ENCODE measurements around the gene ADAM33.

Gene ADAM33

DNA sequence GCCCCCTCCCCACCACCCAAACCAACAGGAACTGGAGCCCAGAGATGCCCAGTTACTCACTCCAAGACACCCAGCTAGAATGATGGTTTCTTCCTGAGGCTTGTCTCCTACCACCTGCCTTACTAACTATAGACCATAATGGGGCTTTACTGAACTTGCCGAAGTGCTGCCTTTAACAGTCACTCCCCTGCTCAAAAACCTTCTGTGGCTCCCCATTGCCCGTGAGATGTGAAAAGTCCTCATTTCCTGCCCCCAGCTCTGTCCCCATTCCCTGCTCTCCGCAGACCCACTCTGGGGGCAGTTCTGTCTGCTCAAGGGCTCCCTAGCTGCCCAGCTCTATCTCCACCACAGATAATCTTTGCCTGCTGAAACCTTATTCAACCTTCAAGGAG, 25.7 kb upstream of the ADAM33 start:
- DNase-seq: no peak

DNA sequence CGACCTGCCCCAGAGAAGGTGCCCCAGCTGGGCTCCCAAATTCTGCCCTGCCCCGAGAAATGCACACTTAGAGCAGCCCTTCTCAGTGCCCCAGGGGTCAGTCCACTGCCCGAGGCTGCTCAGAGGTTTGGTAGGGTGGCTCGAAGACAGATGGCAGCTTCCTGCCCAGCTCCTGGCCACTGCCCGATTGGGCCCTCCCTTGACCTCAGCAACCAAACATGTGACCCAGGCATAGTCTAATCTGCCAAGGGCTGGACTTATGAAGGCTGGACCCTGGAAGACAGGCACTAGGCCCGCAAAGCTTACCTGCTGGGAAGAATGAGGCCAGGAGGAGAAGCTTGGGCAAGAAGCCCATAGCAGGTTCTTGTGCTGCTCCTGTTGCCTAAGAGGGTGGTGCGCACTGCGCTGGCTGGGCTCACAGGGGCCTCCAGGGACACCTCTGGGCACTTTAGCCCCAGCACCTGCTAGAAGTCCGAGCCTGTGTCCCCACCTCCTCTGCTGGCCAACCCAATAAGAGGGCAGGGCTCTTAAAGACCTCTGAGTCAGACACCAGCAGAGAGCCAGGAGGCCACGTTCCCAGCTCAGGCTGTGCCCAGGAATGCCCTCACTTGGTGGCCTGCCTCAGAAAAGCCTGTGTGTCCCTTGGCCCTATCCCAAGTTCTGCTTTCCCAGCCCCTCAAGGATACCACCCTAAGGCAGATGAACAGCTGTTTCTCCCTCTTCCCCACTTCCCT, 25.1 kb upstream of the ADAM33 start:
- DNase-seq: no peak

DNA sequence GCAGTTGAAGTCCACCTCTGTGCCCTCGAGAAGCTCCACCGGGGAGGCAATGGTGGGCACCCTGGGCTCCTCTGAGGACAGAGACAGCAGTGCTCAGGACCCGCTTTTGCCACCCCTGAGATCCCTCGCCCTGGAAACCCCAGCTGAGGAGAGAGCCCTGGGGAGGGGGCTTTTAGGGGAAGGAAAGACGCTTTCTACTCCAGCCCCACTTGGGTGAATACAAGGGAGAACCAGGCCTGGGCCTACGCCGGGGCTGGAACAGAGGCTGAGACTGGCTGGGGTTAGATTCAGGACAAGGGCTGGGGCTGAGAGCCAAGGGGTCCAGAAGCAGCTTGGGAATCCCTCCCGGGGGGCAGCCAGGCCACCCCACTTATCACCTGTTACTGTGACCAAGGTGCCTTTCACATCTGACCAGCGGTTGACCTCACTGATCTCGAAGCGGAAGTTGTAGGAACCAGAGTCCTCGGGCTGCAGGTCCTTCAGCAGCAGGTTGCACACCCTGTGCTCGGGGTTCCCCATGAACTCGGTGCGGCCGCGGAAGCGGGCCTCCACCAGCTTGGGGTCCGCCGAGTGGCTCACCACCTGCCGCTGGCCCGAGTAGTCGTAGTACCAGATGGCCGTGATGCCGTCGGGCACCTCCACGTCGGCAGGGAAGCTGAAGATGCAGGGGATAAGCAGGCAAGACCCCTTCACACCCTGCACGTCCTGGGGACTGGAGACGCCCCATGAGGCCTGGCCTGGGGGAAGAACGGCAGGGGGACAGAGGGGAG, 24.3 kb upstream of the ADAM33 start:
- DNase-seq: no peak

- DNase-seq: no peak
These were observed 23.7 kb upstream of the ADAM33 start for GRCh38 chr20:3705491-3705969.

GRCh38 chr20:3704087-3704486, 22.3 kb upstream of the ADAM33 start:
- DNase-seq: no peak

DNA sequence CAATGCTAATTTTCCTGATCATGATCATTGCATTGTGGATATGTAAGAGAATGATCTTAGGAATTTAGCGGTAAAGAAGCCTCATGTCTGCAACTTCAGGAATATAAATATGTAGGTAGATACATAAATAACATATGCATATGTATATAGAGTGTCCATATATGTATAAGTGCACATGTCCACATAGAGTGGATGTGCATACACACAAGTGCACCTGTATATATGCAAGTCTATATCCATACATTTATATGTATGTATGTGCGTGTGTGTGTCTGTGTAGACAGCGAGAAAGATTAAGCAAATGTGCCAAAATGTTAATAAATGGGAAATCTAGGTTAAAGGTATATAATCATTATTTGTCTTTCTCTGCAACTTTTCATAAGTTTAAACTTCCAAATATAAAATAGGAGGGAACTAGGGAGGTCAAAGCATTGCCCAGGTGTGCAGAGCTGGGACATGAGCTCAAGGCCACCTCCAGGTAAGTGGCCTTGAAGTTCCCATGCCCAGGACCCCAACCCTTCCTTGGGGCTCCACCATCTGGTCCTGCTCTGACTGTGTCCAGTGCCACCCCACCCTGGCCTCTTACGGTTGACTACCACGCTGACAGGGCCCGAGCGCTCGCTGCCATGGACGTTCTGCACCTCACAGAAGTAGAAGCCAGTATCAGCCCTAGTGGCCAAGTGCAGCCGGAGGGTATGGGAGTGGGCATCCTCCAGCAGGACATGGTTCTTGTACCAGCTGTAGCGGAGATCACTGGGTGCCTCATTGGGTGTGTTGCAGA, 21.0 kb upstream of the ADAM33 start:
- no peak for DNase-seq

GRCh38 chr20:3701061-3701998, 19.5 kb upstream of the ADAM33 start:
- no peak for DNase-seq

DNA sequence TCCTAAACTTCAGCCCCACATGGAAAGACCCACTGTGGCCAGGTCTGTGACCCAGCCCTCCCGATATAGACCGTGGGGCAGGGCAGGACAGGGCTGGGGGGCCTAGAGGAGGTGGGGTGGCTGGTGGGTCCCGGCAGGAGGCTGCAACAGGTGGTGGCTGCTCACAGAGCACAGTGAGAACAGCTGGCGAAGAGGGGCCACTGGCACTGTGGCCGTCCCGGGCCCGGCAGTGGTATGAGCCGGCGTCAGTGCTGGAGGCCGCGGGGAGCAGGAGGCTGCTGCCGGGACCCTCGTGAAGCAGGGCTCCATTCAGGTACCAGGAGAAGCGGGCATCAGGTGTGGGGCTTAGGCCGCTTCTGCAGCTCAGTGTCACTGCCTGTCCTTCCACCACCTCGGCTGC, 17.2 kb upstream of the ADAM33 start:
- no peak for DNase-seq

- DNase-seq: no peak
These were observed 16.8 kb upstream of the ADAM33 start for GRCh38 chr20:3698591-3699001.

- DNase-seq: no peak
These were observed 15.9 kb upstream of the ADAM33 start for GRCh38 chr20:3697588-3698305.

DNA sequence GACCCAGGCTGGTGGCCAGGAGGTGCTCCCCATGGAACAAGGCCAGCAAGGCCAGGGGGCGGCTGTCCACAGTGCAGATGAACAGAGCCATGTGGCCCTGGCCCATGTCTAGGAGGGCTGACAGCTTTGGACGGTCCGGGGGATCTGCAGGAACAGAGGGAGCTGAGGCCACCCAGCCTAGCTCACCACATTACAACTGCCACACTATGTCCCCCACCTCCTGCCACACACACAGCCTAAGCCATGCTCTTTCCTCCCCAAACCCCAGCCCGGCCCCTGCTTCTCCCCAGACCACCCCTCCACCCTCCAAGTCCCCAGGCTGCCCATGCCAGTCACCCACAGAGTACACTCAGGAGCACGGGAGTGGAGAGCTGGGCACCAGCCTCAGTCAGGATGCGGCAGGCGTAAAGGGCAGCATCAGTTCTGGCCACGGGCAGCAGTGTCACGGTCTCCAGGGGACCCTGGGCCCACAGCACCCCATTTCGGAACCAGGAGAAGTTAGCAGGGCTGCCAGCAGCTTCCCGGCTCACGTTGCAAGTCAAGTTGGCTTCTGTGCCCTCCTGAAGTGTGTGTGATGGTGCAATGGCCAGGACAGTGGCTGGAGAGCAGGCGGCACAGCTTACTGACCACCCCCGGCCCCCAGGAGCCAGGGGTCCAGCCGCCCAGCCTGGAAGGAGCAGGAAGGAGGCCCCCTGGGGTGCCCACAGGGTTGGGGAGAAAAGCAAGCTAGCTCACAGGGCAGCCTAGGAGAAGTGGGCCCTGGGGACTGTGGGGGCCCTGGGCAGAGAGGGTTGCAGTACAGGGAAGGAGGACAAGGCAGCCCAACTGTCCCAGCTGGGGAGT, 15.2 kb upstream of the ADAM33 start:
- DNase-seq: no peak

- no peak for DNase-seq
These were observed 14.4 kb upstream of the ADAM33 start for GRCh38 chr20:3696200-3696599.

- no peak for DNase-seq
These were observed 13.1 kb upstream of the ADAM33 start for GRCh38 chr20:3694864-3695263.

DNA sequence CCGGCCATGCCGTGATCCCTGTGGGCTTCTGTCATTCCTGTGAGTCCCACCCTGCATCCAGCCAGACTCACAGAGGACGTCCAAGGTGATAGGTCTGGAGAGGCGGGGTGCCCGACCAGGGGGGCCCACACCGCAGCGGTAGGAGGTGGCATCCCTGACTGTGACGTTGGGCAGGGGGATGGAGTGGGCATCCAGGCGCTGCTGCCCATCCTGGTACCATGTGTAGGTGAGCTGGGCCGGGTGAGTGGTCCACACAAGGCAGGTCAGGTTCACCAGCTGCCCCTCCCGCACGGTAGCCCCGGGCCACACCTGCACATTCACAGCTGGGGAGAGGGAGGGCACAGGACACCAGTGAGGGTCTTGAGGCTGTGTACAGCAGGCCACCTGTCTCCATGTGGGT, 11.6 kb upstream of the ADAM33 start:
- no peak for DNase-seq

DNA sequence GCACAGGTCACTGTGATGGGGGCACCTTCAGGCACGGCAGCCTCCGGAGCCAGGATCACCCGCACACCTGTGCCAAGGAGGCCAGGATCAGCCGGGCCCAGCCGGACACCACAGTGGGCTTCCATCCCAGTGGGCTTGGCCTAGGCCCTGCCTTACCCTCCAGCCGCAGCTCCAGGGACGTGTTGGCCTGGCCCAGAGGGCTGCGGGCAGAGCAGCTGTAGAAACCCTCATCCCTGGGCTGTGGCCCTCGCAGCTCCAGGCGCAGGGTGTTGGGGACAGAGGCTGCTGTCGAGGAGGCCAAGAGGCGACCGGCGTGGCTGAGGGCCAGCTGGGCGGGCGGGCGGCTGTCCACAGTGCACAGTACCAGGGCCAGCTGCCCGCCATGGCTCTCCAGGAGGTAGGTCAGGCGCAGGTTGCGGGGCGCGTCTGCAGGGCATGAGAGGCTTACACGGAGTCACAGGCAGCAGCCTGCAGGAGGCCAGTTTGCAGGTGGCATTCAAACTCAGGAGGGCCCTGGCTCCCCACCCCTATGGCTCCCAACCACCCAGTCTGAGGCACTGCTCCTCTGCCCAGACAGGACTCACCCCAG, 11.0 kb upstream of the ADAM33 start:
- no peak for DNase-seq

DNA sequence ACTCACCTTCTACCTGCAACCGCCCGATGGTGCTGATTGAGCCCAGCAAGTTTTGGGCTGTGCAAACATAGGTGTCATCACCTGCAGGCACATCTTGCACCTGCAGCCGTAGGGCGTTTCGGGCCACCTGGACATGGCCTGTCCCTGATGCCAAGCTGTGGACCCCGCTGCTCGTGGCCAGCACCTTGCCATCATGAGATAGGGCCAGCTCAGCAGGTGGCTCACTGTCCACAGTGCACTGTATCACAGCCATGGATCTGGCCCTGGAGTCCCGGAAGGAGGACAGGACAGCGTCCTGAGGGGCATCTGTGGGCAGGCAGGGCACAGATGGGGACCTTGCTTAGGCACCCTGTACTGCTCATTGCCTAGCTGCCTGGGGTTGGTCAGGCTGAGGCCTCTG, 10.1 kb upstream of the ADAM33 start:
- DNase-seq: no peak

- no peak for DNase-seq
These were observed 9.5 kb upstream of the ADAM33 start for GRCh38 chr20:3691306-3691705.

- no peak for DNase-seq
These were observed 8.6 kb upstream of the ADAM33 start for GRCh38 chr20:3690413-3690812.

- DNase-seq: no peak
These were observed 8.2 kb upstream of the ADAM33 start for GRCh38 chr20:3689978-3690377.

GRCh38 chr20:3687655-3688054, 5.8 kb upstream of the ADAM33 start:
- peak; percentile 9 for DNase-seq

Data from kidney glomerular epithelial cell (primary cell).